IPS DF 19.7 (cell line): ENCODE results near the gene NLGN1.
A peak's percentile ranks its signal among the peaks of the same experiment; 100 is the strongest.

Experiments used
- DNase-seq: peaks from one replicate; pipeline ENCODE4 v3.0.0-alpha.2; 2013; ENCODE audit warnings: low read depth, low spot score

NLGN1 gene

GRCh38 chr3:173902401-173902800 lies 504.9 kb downstream of the NLGN1 start:
- DNase-seq: no peak

- DNase-seq: no peak
These were observed 505.3 kb downstream of the NLGN1 start for GRCh38 chr3:173902871-173903270.

DNA sequence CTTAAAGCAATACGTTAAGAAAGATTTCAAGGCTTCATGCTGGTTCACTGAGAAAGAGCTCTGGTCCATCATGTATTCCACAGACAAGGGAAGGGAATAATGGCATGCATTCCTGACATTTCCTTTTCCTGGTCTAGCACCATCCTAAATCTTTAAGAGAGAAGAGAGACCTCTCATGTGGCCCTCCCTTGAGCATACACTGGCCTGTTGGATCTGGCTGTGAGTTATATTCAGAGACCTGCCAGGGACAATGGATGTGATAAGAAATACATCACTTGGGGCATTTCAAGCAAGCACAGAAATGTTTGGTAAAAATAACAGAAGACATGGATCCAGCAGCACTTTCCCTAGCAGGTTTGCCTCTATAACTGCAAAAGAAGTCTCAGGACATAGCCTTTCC lies 507.8 kb downstream of the NLGN1 start:
- no peak for DNase-seq

DNA sequence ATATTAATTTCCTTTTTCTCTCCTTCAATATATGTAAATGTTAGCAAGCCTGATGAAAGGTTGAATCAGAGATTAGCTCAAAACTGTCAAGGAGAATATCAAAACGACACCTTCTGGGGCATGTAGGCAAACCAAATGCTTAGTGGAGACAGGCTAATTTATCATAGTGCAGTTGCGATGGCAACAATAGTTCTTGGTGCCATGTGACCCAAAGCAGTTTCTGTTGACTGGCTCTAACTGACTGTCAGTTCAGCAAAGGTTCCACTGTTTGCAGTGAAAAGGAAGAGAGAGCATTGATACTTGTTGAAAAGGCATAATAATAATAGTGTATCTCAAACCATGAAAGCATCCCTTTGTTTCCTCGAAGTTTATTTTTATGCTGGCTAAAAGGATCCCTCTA lies 513.9 kb downstream of the NLGN1 start:
- DNase-seq: no peak

DNA sequence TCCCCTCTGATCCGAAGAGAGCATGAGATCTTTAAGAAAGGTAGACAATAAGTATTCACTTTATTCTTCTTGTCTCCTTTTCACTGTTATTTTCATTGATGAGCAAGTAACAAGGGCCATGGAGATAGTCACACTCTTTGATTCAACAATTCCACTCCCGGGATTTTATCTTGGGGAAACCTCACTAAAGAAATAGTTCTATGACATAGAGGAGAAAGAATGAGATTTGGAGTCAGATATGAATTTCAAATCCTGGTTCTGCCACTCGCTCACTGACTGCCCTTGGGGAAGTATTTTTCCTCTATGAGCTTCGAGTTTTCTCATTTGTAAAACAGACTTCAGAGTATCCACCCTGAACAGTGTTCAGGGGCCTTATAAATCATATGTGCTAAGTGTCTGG lies 514.6 kb downstream of the NLGN1 start:
- DNase-seq: no peak

GRCh38 chr3:173913397-173913796 lies 515.9 kb downstream of the NLGN1 start:
- DNase-seq: no peak

- peak; percentile 15 for DNase-seq
These were observed 516.5 kb downstream of the NLGN1 start for GRCh38 chr3:173913974-173914421.

GRCh38 chr3:173916799-173917198 lies 519.3 kb downstream of the NLGN1 start:
- DNase-seq: no peak

DNA sequence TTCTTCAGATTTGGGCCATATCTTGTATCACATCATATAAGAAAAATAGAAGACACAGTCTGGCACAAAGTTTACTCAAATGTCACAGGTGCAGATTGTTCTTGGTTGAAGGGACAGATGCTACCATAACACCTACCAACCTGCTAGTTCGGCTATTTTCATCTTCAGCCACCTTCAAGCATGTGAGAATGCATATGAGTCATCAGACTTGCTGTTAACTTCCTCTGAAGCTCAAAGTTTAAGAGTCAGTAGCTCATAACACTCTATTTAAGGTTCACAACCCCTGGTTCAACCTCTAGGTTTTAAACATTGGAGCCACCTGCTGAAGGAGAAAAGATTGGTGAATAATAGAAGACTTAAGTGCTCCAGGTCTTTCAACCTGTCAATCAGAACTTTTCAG lies 522.8 kb downstream of the NLGN1 start:
- no peak for DNase-seq

- no peak for DNase-seq
These were observed 524.2 kb downstream of the NLGN1 start for GRCh38 chr3:173921732-173922131.

DNA sequence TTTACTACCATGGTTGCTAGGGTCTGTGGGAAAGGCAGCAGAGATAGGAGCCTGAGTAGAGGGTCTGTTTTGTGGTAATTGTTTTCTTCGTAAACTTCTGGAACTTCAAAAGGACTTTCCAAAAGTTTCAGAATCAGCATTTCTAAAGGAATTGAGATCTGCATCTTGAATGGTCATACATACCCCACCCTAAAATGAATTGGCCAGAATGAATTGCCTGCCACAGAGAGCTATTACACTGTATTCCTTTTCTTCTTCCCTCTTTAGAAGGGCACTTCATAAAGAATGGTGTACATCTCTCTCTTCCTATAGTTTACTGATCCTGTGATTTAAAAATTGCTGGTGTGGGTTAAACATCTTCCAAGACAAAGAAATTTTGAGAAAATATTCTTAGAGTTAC lies 525.7 kb downstream of the NLGN1 start:
- DNase-seq: no peak

DNA sequence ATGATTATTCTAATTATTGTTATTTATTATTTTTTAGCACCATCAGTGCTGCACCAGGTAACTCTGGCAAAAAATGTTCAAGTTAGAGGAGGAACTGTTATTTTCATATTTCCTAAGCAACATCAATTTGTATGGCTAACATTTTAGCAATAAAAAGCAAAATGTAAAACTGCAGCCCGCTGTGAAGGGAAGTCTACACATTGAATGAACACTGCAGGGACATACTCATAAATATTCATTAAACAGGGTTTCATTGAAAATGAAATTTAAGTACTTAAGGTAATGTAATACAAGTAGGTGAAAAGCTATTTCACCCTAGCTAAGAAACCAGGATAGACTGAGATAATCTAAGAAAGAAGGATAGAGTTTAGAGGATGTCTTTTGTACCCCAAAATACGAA lies 532.7 kb downstream of the NLGN1 start:
- no peak for DNase-seq

- DNase-seq: no peak
These were observed 535.1 kb downstream of the NLGN1 start for GRCh38 chr3:173932624-173933023.

DNA sequence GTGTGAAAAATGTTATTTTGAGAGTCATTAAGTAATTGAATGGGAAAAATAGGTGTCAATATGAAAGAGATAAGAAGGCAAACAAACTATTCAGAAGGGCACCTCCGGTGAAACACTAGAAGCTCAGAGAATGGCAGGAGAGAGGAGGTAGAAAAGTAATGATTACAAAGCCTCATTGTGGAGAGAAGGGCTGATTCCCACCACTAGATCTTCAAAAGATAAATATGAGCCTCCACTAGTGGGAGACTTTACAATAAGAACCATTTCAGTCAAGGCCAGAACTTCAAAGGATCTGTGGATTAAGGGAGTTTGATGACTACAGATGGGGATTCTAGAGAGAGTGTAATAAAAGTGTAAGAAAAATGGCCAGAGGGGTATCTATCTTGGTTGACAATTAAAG lies 535.6 kb downstream of the NLGN1 start:
- DNase-seq: no peak

- DNase-seq: no peak
These were observed 538.8 kb downstream of the NLGN1 start for GRCh38 chr3:173936316-173936715.

GRCh38 chr3:173938159-173938558 lies 540.6 kb downstream of the NLGN1 start:
- DNase-seq: no peak

DNA sequence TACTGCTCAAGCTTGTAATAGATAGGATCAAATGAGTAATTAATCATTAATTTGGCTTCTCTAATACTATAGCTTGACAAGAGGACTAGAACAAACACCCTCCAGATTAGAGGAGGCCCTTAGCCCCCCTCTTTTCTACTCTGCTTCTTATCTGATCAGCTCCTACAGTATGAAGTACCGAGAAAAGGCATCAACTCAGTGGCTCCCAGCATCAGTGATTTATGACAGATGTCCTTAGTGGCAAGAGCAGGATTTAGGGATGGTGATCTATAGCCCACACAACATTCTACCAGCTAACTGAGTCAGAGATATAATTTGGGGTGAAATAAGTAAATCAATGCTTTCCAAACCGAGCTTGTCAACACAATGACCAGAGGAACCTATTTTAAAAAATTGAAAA lies 541.1 kb downstream of the NLGN1 start:
- DNase-seq: no peak

DNA sequence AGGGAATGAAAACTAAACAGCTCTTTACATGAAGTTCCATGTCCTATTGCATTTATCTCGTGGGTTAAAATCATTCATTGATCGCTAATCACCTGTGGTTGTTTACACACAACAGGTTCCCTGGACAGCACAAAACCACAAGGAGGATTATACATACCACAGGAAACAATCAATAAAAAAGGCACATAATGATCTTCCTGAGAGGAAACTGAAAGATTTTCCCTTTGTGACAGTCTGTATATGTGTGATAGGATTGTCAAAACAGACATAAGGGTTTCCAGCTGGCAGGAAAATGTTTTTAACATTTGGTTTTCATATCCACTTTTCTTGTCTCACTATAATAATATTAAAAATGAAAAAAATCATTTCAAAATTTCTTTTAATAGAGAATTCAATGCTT lies 541.8 kb downstream of the NLGN1 start:
- DNase-seq: no peak

DNA sequence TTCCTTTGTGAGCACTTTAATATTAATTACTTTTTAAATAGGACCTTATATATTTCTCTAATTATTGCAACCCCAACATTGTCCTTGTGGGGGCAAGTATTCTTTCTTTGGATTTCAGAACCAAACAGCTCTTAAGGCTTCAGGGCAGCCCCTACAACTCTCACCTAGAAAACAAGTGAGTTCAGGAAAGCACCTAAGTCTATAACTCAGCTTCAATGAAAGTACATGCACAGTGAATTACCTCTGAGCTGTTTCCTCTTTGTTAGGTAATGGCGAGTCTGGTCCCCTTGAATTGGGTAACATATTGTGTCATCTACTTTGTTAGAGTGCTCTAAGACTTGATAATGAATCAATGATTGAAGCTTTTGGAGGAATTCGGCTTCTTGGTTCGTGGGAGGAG lies 545.7 kb downstream of the NLGN1 start:
- DNase-seq: no peak

DNA sequence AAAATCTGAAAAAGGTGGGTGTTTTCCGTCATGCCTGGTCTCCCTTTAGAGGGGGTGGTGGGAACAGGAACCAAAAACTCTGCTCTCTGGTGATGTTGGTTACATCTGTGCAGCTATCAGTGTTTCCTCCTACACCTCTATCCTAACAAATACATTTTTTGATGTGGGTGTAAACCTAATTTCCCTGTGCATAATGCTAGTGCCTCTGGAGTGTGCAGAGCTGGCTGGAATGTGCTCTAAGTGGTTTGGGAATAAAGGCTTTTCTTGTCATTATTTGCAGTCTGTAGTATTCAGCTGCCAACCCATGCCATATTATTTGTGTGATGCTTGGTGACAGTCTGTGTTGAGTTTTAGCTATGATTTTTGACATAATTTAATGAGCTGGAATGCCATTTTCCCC lies 547.6 kb downstream of the NLGN1 start:
- no peak for DNase-seq

- DNase-seq: no peak
These were observed 548.3 kb downstream of the NLGN1 start for GRCh38 chr3:173945806-173946205.

GRCh38 chr3:173954647-173955046 lies 557.1 kb downstream of the NLGN1 start:
- DNase-seq: no peak

GRCh38 chr3:173957646-173958045 lies 560.1 kb downstream of the NLGN1 start:
- DNase-seq: no peak

- DNase-seq: no peak
These were observed 561.3 kb downstream of the NLGN1 start for GRCh38 chr3:173958805-173959204.

GRCh38 chr3:173970281-173970680 lies 572.7 kb downstream of the NLGN1 start:
- no peak for DNase-seq
